HG03460 (cell line): ENCODE data around the gene ISCA2.

Source experiments
- ATAC-seq: cut with Tn5 transposase; IDR thresholded peaks from one replicate; pipeline ENCODE4 v1.9.1; 2021; ENCODE audit not compliant: unreplicated experiment

ISCA2 gene

GRCh38 chr14:74507840-74508239 is 14.3 kb downstream of the ISCA2 start:
- ATAC-seq, result no peak

- no peak for ATAC-seq
Measured at GRCh38 chr14:74508292-74508731, 14.7 kb downstream of the ISCA2 start.

GRCh38 chr14:74508844-74509428 is 15.4 kb downstream of the ISCA2 start:
- ATAC-seq, result no peak

GRCh38 chr14:74509587-74510222 is 16.1 kb downstream of the ISCA2 start:
- ATAC-seq, result no peak

- no peak for ATAC-seq
Measured at GRCh38 chr14:74510223-74510931, 16.8 kb downstream of the ISCA2 start.

- no peak for ATAC-seq
Measured at GRCh38 chr14:74510959-74511409, 17.4 kb downstream of the ISCA2 start.

GRCh38 chr14:74511966-74512830 is 18.6 kb downstream of the ISCA2 start:
- ATAC-seq, result no peak

- ATAC-seq, result no peak
Measured at GRCh38 chr14:74514471-74514941, 20.9 kb downstream of the ISCA2 start.

GRCh38 chr14:74515891-74516412 is 22.4 kb downstream of the ISCA2 start:
- ATAC-seq, result no peak

GRCh38 chr14:74516451-74517160 is 23.0 kb downstream of the ISCA2 start:
- no peak for ATAC-seq

- no peak for ATAC-seq
Measured at GRCh38 chr14:74517731-74518130, 24.2 kb downstream of the ISCA2 start.

GRCh38 chr14:74518221-74518620 is 24.7 kb downstream of the ISCA2 start:
- ATAC-seq, result no peak

GRCh38 chr14:74519316-74520074 is 25.9 kb downstream of the ISCA2 start:
- no peak for ATAC-seq

GRCh38 chr14:74521756-74522155 is 28.2 kb downstream of the ISCA2 start:
- ATAC-seq, result no peak

- ATAC-seq, result no peak
Measured at GRCh38 chr14:74522740-74523139, 29.2 kb downstream of the ISCA2 start.

- no peak for ATAC-seq
Measured at GRCh38 chr14:74524076-74524811, 30.7 kb downstream of the ISCA2 start.

- no peak for ATAC-seq
Measured at GRCh38 chr14:74524812-74525135, 31.2 kb downstream of the ISCA2 start.

- no peak for ATAC-seq
Measured at GRCh38 chr14:74525361-74525851, 31.8 kb downstream of the ISCA2 start.
